Measurements from ENCODE around the gene SP140L. TPM values are rescaled to one million over a fixed set of nuclear protein-coding genes. Genes with fewer than 3 reads are reported as not detected.

The SP140L gene
- total and polyA plus RNA-seq, 2 donors (not counting 1 experiment from before 2014, with no cell fraction given): 94.6 to 154 TPM

DNA sequence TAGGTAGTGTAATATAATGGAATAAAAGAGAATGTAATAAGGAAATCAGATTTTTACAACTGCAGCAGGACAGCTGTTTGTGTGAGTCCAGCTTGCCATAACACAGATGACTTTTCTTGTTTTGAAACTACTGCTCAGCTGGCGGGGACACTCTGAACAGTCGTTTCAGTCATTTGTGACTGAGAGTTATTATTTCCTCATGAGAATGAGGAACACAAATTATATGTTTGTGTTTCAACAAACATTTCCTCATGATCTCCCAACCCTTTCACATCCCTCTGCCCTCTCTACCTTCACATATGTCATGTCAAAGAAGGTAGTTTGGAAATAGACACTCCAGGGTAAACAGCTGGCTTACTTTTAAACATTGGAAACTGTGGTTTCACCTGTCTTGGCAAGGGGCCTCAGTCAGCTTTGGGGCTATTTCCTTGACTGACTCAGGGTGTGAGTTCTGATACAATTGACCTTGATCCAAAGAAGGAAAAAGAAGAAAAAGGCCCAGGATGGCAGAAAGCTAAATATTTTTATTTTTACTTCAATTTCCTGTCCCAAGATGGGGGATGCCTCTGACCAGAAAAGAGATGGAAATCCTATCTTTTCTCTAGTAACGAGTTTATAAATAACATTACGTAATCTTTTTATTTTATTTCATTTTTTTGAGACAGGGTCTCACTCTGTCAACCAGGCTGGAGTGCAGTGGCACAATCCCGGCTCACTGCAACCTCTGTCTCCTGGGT, 593 bp downstream of the SP140L start:
- peak overlapping the region; percentile 99 for H3K27ac Mint-ChIP-seq
- Histone ChIP-seq H3K27ac (ENCODE audit: low read length in 2 of 2) (peak overlapping the region; percentile 95), H3K4me2 (replicated peaks; ENCODE audit: low read depth, low read length, poor library complexity, severe bottlenecking) (peak overlapping the region; percentile 83), H4K20me1 (ENCODE audit: control insufficient read depth, insufficient read depth, low read length, poor library complexity, severe bottlenecking) (peaks cover 5% of the 10 kb centered on the region), H2AFZ (ENCODE audit: insufficient read depth, low read depth, low read length, poor library complexity, severe bottlenecking) (peak overlapping the region; percentile 66), H3K36me3 (replicated peaks in 1 of 2; ENCODE audit: control extremely low read depth in 1 of 2, control insufficient read depth in 1 of 2, extremely low read depth in 1 of 2, insufficient read depth in 2 of 2, low read length in 1 of 2) (peaks cover 0 to 36% of the 10 kb centered on the region in 2 experiments), H3K4me3 (ENCODE audit: control extremely low read depth in 1 of 5, extremely low read depth in 1 of 5, insufficient read depth in 1 of 5, low read depth in 2 of 5, low read length in 4 of 5) (peak overlapping the region; percentile 62 to 83 (median 72)), H3K79me2 (ENCODE audit: control insufficient read depth, insufficient read depth, low read length) (peaks cover 77% of the 10 kb centered on the region), H3K27me3 (replicated peaks in 1 of 4; ENCODE audit: control extremely low read depth in 1 of 4, control insufficient read depth in 3 of 4, insufficient read depth in 4 of 4, low read length in 3 of 4) (no peaks in the 10 kb centered on the region), H3K9me3 (ENCODE audit: control extremely low read depth in 1 of 3, control insufficient read depth in 2 of 3, insufficient read depth in 1 of 3, low read length in 2 of 3) (peaks cover 0 to 10% (median 0%) of the 10 kb centered on the region in 3 donors), H3K9ac (ENCODE audit: low read length) (peak overlapping the region; percentile 84), H3K4me1 (ENCODE audit: control insufficient read depth in 2 of 2, insufficient read depth in 2 of 2, low read length in 2 of 2) (peaks cover 52 to 65% of the 10 kb centered on the region in 2 donors)
- intact Hi-C loops (cut with micrococcal nuclease): loop anchor here (1.0 to 5.0 kb wide), 6 partner anchors 9 to 385 kb away; partner anchors contain the start of genes CAB39 and SP110
- CTCF ChIA-PET: interaction anchor here (0.5 to 2.4 kb wide), 7 partner anchors 9 to 1123 kb away, joined by 3 to 14 read pairs (median 3); no protein-coding TSS in a partner anchor
- no peaks in the 10 kb centered on the region for H3K9me3 Mint-ChIP-seq (ENCODE audit: insufficient read depth)
- TF ChIP-seq EZH2 (IDR thresholded peaks at IDR 0.05; ENCODE audit: borderline replicate concordance, insufficient read depth, low read depth, low read length, poor library complexity, severe bottlenecking): no peak
- TF ChIP-seq, protein P1, sequence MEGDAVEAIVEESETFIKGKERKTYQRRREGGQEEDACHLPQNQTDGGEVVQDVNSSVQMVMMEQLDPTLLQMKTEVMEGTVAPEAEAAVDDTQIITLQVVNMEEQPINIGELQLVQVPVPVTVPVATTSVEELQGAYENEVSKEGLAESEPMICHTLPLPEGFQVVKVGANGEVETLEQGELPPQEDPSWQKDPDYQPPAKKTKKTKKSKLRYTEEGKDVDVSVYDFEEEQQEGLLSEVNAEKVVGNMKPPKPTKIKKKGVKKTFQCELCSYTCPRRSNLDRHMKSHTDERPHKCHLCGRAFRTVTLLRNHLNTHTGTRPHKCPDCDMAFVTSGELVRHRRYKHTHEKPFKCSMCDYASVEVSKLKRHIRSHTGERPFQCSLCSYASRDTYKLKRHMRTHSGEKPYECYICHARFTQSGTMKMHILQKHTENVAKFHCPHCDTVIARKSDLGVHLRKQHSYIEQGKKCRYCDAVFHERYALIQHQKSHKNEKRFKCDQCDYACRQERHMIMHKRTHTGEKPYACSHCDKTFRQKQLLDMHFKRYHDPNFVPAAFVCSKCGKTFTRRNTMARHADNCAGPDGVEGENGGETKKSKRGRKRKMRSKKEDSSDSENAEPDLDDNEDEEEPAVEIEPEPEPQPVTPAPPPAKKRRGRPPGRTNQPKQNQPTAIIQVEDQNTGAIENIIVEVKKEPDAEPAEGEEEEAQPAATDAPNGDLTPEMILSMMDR (IDR thresholded peaks at IDR 0.05): no peak
- WGBS (ENCODE audit: insufficient coverage): no CpG with 5 or more reads among the region's 5 CpGs
- peak overlapping the region; percentile 98 for H3K4me3 Mint-ChIP-seq
- H3K4me1 Mint-ChIP-seq: peaks cover 74% of the 10 kb centered on the region
- ATAC-seq (ENCODE audit: low read depth): peak; percentile 59
- no peaks in the 10 kb centered on the region for H3K27me3 Mint-ChIP-seq
- DNase-seq: peak; percentile 64
- POLR2A ChIA-PET: interaction anchor here (0.6 to 1.6 kb wide), 8 partner anchors 8 to 275 kb away, joined by 3 to 9 read pairs (median 3); no protein-coding TSS in a partner anchor

DNA sequence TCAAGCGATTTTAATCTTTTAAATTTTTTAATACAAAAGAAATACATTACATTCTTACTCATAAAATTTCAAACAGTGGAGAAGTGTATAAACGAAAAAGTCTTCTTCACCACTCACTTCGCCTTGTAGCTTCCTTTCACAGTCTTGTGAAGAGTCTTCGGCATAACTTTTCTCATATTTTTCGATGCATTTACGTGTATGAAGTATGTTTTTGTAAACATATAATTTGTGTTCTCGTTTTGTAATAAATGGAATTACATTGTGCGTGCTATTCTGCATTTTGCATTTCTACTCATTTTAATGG, 1.1 kb downstream of the SP140L start:
- CTCF ChIA-PET: interaction anchor here (1.2 to 2.4 kb wide), 3 partner anchors 11 to 386 kb away, joined by 3 to 14 read pairs (median 6); no protein-coding TSS in a partner anchor
- no peak overlapping the region for H2AFZ ChIP-seq (ENCODE audit: insufficient read depth, low read depth, low read length, poor library complexity, severe bottlenecking)
- H3K27me3 Mint-ChIP-seq: no peaks in the 10 kb centered on the region

More for the DNA sequence above, 1.1 kb downstream of the SP140L start:
- POLR2A ChIA-PET: interaction anchor here (0.6 to 1.6 kb wide), 3 partner anchors 10 to 102 kb away, joined by 3 to 9 read pairs (median 4); no protein-coding TSS in a partner anchor
- Histone ChIP-seq H3K27ac (ENCODE audit: low read length in 2 of 2) (peak overlapping the region; percentile 95), H3K9me3 (ENCODE audit: control extremely low read depth in 1 of 3, control insufficient read depth in 2 of 3, insufficient read depth in 1 of 3, low read length in 2 of 3) (peaks cover 0 to 6% (median 0%) of the 10 kb centered on the region in 3 donors), H4K20me1 (ENCODE audit: control insufficient read depth, insufficient read depth, low read length, poor library complexity, severe bottlenecking) (peaks cover 5% of the 10 kb centered on the region), H3K9ac (ENCODE audit: low read length) (peak overlapping the region; percentile 84), H3K36me3 (replicated peaks in 1 of 2; ENCODE audit: control extremely low read depth in 1 of 2, control insufficient read depth in 1 of 2, extremely low read depth in 1 of 2, insufficient read depth in 2 of 2, low read length in 1 of 2) (peaks cover 0 to 41% of the 10 kb centered on the region in 2 experiments), H3K4me3 (ENCODE audit: control extremely low read depth in 1 of 5, extremely low read depth in 1 of 5, insufficient read depth in 1 of 5, low read depth in 2 of 5, low read length in 4 of 5) (peak overlapping the region; percentile 45 to 83 (median 70)), H3K27me3 (replicated peaks in 1 of 4; ENCODE audit: control extremely low read depth in 1 of 4, control insufficient read depth in 3 of 4, insufficient read depth in 4 of 4, low read length in 3 of 4) (no peaks in the 10 kb centered on the region), H3K79me2 (ENCODE audit: control insufficient read depth, insufficient read depth, low read length) (peaks cover 81% of the 10 kb centered on the region), H3K4me1 (ENCODE audit: control insufficient read depth in 2 of 2, insufficient read depth in 2 of 2, low read length in 2 of 2) (peaks cover 52 to 63% of the 10 kb centered on the region in 2 donors), H3K4me2 (replicated peaks; ENCODE audit: low read depth, low read length, poor library complexity, severe bottlenecking) (peak overlapping the region; percentile 83)
- WGBS (ENCODE audit: insufficient coverage): no CpG with 5 or more reads among the region's 8 CpGs
- Mint-ChIP-seq H3K27ac (peak overlapping the region; percentile 80), H3K4me1 (peaks cover 74% of the 10 kb centered on the region), H3K4me3 (peak overlapping the region; percentile 75), H3K9me3 (ENCODE audit: insufficient read depth) (no peaks in the 10 kb centered on the region)
- DNase-seq (no peak), ATAC-seq (ENCODE audit: low read depth) (no peak)
- intact Hi-C loops (cut with micrococcal nuclease): loop anchor here (5.0 kb wide), 2 partner anchors 84 to 384 kb away; partner anchors contain the start of gene CAB39
- TF ChIP-seq, protein P1 (IDR thresholded peaks at IDR 0.05): no peak
- no peak for TF ChIP-seq EZH2 (IDR thresholded peaks at IDR 0.05; ENCODE audit: borderline replicate concordance, insufficient read depth, low read depth, low read length, poor library complexity, severe bottlenecking)

All from B cell (primary cell).